GM19025 (cell line): Measurements from ENCODE around the gene HLA-B.
"Not testable (repeated sequence)": the region's sequence is repeated elsewhere in the genome, so short reads cannot be mapped to it uniquely, and the experiment has no call there.

Source experiments
- ATAC-seq: cut with Tn5 transposase; IDR thresholded peaks from one replicate; pipeline ENCODE4 v1.9.1; 2021; ENCODE audit warnings: mild to moderate bottlenecking, low read depth, moderate library complexity; ENCODE audit not compliant: unreplicated experiment

Gene HLA-B

GRCh38 chr6:31356946-31357466, at the start of gene HLA-B:
HLA-B (minus strand) TSS chr6:31357179; CDS start chr6:31357158, 21 bp downstream.
- peak; percentile 82 for ATAC-seq

GRCh38 chr6:31405996-31406395, 49.0 kb upstream of the HLA-B start:
- no peak for ATAC-seq

GRCh38 chr6:31404061-31404364, 47.0 kb upstream of the HLA-B start:
- ATAC-seq = not testable (repeated sequence)

GRCh38 chr6:31403283-31404060, 46.5 kb upstream of the HLA-B start, which contains the start of gene MICA:
MICA (plus strand) TSS chr6:31403595; CDS start chr6:31403633, 38 bp downstream.
- peak; percentile 63 for ATAC-seq

GRCh38 chr6:31402324-31403282, 45.6 kb upstream of the HLA-B start:
- ATAC-seq = no peak

GRCh38 chr6:31401403-31401802, 44.4 kb upstream of the HLA-B start:
- no peak for ATAC-seq

GRCh38 chr6:31400467-31401289, 43.7 kb upstream of the HLA-B start:
- ATAC-seq = peak; percentile 48

GRCh38 chr6:31399589-31400466, 42.8 kb upstream of the HLA-B start:
- no peak for ATAC-seq

- ATAC-seq = no peak
Measured at GRCh38 chr6:31397901-31398525, 41.0 kb upstream of the HLA-B start.

GRCh38 chr6:31397153-31397499, 40.1 kb upstream of the HLA-B start:
- ATAC-seq = not testable (repeated sequence)

GRCh38 chr6:31396422-31397152, 39.6 kb upstream of the HLA-B start:
- no peak for ATAC-seq

- ATAC-seq = no peak
Measured at GRCh38 chr6:31395832-31396231, 38.9 kb upstream of the HLA-B start.

- no peak for ATAC-seq
Measured at GRCh38 chr6:31394381-31394780, 37.4 kb upstream of the HLA-B start.

- no peak for ATAC-seq
Measured at GRCh38 chr6:31393932-31394331, 37.0 kb upstream of the HLA-B start.

GRCh38 chr6:31389802-31390132, 32.8 kb upstream of the HLA-B start:
- not testable (repeated sequence) for ATAC-seq

GRCh38 chr6:31388916-31389801, 32.2 kb upstream of the HLA-B start:
- ATAC-seq = not testable (repeated sequence)

GRCh38 chr6:31386977-31387376, 30.0 kb upstream of the HLA-B start:
- no peak for ATAC-seq
